NK-92 treated with Interleukin-12 subunit alpha and Interleukin-12 subunit beta, amount 100 ng/mL, for 24 hours (cell line): ENCODE measurements around the gene CNDP1.

ENCODE experiments used
- DNase-seq: peaks from one replicate; lab custom pipeline; 2025; lab: John Stamatoyannopoulos, UW

Gene CNDP1

GRCh38 chr18:74625157-74625556 is 90.9 kb downstream of the CNDP1 start:
- no peak for DNase-seq

DNA sequence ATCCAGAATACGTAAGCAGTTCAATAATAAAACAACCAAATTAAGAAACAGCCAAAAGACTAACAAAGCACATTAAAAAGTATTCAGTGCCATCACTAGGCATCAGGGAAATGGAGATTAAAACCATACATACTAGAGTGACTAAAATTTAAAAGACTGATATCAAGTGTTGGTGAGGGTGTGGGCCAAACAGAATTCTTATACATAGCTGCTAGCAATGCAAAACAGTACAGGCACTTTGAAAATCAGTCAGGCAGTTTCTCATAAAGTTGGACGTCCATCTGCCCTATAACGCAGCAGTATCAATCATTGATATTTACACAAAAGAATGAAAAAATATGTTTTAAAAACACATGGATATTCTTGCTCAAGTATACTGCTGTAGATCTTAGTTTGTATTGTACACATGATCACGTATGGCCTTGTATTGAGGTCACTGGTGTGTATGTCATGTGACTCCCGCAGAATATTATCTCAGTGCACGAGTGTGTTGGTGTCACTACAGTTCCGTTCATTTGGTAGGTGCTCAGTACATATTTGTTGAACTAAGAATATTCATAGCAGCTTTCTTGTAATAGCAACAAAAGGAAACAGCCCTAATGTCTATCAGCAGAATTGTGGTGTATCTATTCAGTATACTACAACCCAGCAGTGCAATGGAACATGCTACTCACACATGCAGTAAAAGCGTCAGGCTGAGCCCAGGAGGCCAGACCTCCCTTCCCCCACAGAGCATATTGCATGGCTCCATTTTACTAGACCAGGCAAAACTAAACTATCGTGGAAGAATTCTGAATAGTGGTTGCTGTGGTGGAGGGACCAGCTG is 92.0 kb downstream of the CNDP1 start:
- no peak for DNase-seq

DNA sequence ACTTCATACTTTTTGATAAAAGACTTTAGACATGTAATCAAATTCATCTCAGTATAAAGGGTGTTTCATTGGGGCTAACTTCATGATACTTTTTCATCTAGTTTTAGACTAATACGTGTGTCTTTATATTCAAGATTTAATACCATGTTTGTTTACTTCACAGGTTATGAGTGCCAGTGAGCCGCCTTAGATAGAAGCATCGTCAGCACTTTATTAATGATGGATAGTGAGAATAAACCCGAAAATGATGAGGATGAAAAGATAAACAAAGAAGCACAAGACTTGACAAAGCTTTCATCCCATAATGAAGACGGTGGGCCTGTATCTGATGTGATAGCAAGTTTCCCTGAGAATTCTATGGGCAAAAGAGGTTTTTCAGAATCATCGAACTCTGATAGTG is 96.5 kb downstream of the CNDP1 start:
- no peak for DNase-seq

DNA sequence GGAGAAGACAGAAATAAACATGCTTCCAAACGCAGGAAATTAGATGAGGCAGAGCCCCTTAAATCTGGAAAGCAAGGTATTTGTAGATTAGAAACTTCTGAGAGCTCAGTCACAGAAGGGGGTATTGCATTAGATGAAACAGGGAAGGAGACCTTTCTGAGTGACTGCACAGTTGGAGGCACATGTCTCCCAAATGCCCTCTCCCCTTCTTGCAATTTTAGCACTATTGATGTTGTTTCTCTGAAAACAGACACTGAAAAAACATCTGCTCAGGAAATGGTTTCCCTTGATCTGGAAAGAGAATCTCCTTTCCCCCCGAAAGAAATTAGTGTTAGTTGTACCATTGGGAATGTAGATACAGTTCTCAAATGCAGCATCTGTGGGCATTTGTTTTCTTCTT is 96.9 kb downstream of the CNDP1 start:
- DNase-seq, result no peak

- DNase-seq, result no peak
Observed at GRCh38 chr18:74631623-74632350, 97.5 kb downstream of the CNDP1 start.

- no peak for DNase-seq
Observed at GRCh38 chr18:74632351-74632679, 98.0 kb downstream of the CNDP1 start.

DNA sequence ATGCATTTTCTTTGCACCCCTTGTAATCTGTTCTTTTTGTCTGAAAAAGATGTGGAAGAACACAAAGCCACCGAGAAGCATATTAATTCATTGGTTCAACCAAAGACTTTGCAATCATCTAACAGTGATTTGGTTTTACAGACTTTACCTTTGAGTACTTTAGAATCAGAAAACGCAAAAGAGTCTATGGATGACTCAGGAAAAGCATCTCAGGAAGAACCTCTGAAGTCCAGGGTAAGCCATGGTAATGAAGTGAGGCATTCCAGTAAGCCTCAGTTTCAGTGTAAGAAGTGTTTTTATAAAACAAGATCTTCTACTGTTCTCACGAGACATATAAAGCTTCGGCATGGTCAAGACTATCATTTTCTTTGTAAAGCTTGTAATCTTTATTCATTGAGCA is 98.6 kb downstream of the CNDP1 start:
- DNase-seq, result no peak

- no peak for DNase-seq
Observed at GRCh38 chr18:74633652-74634352, 99.5 kb downstream of the CNDP1 start.

GRCh38 chr18:74635224-74635975 is 101.1 kb downstream of the CNDP1 start:
- no peak for DNase-seq
